GM12874 (cell line): Measurements from ENCODE around the gene MAFB.

Experiments
- CTCF ChIP-seq: IDR thresholded peaks from 2 replicates; pipeline ENCODE4 v1.5.1; 2011; ENCODE audit warnings: low read depth, mild to moderate bottlenecking, control low read depth, low read length, moderate library complexity; ENCODE audit not compliant: insufficient read depth

MAFB gene

GRCh38 chr20:40720099-40720498 lies 31.1 kb upstream of the MAFB start:
- no peak for TF ChIP-seq CTCF

- TF ChIP-seq CTCF, result no peak
These were observed 30.1 kb upstream of the MAFB start for GRCh38 chr20:40718982-40719729.

GRCh38 chr20:40718214-40718977 lies 29.4 kb upstream of the MAFB start:
- no peak for TF ChIP-seq CTCF

GRCh38 chr20:40717343-40717865 lies 28.4 kb upstream of the MAFB start:
- no peak for TF ChIP-seq CTCF

- TF ChIP-seq CTCF, result no peak
These were observed 26.5 kb upstream of the MAFB start for GRCh38 chr20:40715491-40715890.

- TF ChIP-seq CTCF, result no peak
These were observed 25.9 kb upstream of the MAFB start for GRCh38 chr20:40714916-40715315.

GRCh38 chr20:40714109-40714508 lies 25.1 kb upstream of the MAFB start:
- TF ChIP-seq CTCF, result no peak
